IPS DF 6.9 (cell line): Measurements from ENCODE around the gene FAF1.
"Not testable (repeated sequence)": the region's sequence is repeated elsewhere in the genome, so short reads cannot be mapped to it uniquely, and the experiment has no call there.

Experiments used
- DNase-seq: peaks from one replicate; pipeline ENCODE4 v3.0.0-alpha.2; 2013; ENCODE audit warnings: low read depth, low spot score
- H3K27ac ChIP-seq: one replicate; pipeline ENCODE4 v1.5.1; 2013; ENCODE audit warnings: low read length, control low read depth
- H3K27me3 ChIP-seq: 2 replicates; pipeline ENCODE4 v1.6.1; 2013; ENCODE audit warnings: mild to moderate bottlenecking, low read length; ENCODE audit not compliant: control insufficient read depth, insufficient read depth
- H3K36me3 ChIP-seq: 2 replicates; pipeline ENCODE4 v1.6.1; 2013; ENCODE audit warnings: low read length; ENCODE audit not compliant: control insufficient read depth, insufficient read depth
- H3K4me1 ChIP-seq: 2 replicates; pipeline ENCODE4 v1.6.1; 2013; ENCODE audit warnings: low read length; ENCODE audit not compliant: control insufficient read depth, insufficient read depth
- H3K4me3 ChIP-seq: 2 replicates; pipeline ENCODE4 v1.5.1; 2013; ENCODE audit warnings: mild to moderate bottlenecking, low read length
- H3K9me3 ChIP-seq: 2 replicates; pipeline ENCODE4 v1.6.1; 2013; ENCODE audit warnings: low read length, inconsistent platforms; ENCODE audit not compliant: control insufficient read depth, insufficient read depth
- WGBS: extraction: QIAGEN DNeasy Blood & Tissue Kit; methylation state at CpG from one replicate; pipeline ENCODE4 v1.1.7; 2013; ENCODE audit warnings: mixed read lengths, missing lambda C conversion rate; ENCODE audit not compliant: insufficient read length, insufficient coverage; 5-methylcytosine and 5-hydroxymethylcytosine counted together

The FAF1 gene

DNA sequence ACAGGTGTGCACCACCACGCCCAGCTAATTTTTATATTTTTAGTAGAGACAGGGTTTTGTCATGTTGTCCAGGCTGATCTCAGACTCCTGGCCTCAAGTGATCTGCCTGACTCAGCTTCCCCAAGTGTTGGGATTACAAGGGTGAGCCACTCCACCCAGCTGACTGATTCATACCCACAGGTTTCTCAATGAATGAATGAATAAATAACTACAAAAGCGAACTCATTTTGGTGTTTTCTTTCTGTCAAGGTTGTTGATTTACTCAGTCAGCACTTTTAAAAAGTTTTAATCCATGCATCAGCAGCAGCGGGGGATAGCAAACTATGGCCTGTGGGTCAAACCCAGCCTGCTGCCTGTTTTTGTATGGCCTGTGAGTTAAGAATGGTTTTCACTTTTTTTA is 217.5 kb downstream of the FAF1 start:
- H3K27ac ChIP-seq = no peak overlapping the region
- WGBS = no CpG with 5 or more reads among the region's 3 CpGs
- no peak for DNase-seq
- no peaks in the 10 kb centered on the region for H3K4me1 ChIP-seq
- H3K27me3 ChIP-seq = no peaks in the 10 kb centered on the region
- H3K36me3 ChIP-seq = no peaks in the 10 kb centered on the region
- H3K9me3 ChIP-seq = no peaks in the 10 kb centered on the region
- H3K4me3 ChIP-seq = no peak overlapping the region

- Histone ChIP-seq H3K27ac (no peak overlapping the region), H3K27me3 (no peaks in the 10 kb centered on the region), H3K4me3 (no peak overlapping the region), H3K36me3 (no peaks in the 10 kb centered on the region), H3K4me1 (no peaks in the 10 kb centered on the region), H3K9me3 (no peaks in the 10 kb centered on the region)
- WGBS = no CpG with 5 or more reads among the region's 3 CpGs
- DNase-seq = no peak
Measured at GRCh38 chr1:50739125-50739524, 220.9 kb downstream of the FAF1 start.

DNA sequence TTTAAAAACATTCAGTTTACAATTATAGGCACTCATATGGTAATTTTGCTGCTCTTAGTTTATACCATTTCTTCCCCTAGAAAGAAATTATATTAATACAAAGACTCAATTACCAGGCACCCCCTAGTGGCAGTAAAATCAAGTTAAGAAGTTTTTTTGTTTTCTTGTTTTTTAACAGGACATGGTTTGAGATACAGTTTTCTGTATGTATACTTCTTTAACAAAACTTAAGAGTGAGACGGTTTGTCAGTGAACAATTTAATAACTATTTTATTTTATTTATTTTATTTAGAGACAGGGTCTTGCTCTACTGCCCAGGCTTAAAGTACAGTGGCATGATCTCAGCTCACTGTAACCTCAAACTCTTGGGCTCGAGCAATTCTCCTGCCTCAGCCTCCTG is 224.6 kb downstream of the FAF1 start:
- H3K27me3 ChIP-seq = no peaks in the 10 kb centered on the region
- no peaks in the 10 kb centered on the region for H3K4me1 ChIP-seq
- H3K36me3 ChIP-seq = no peaks in the 10 kb centered on the region
- H3K9me3 ChIP-seq = no peaks in the 10 kb centered on the region
- H3K4me3 ChIP-seq = no peak overlapping the region
- no peak overlapping the region for H3K27ac ChIP-seq
- no peak for DNase-seq
- WGBS = no CpG with 5 or more reads among the region's 2 CpGs

GRCh38 chr1:50727578-50727977 is 232.5 kb downstream of the FAF1 start:
- H3K9me3 ChIP-seq, H3K4me3 ChIP-seq, H3K4me1 ChIP-seq, H3K27me3 ChIP-seq, H3K27ac ChIP-seq, DNase-seq, H3K36me3 ChIP-seq: not testable (repeated sequence)
- WGBS = no CpG with 5 or more reads among the region's 4 CpGs

GRCh38 chr1:50724626-50725286 is 235.3 kb downstream of the FAF1 start:
- no peak overlapping the region for H3K27ac ChIP-seq
- no peak overlapping the region for H3K4me3 ChIP-seq
- no peaks in the 10 kb centered on the region for H3K4me1 ChIP-seq
- no peaks in the 10 kb centered on the region for H3K36me3 ChIP-seq
- no peaks in the 10 kb centered on the region for H3K27me3 ChIP-seq
- WGBS = no CpG with 5 or more reads among the region's 4 CpGs
- no peaks in the 10 kb centered on the region for H3K9me3 ChIP-seq
- DNase-seq = no peak

GRCh38 chr1:50720457-50721053 is 239.5 kb downstream of the FAF1 start:
- no peak overlapping the region for H3K4me3 ChIP-seq
- DNase-seq = no peak
- no peaks in the 10 kb centered on the region for H3K27me3 ChIP-seq
- H3K36me3 ChIP-seq = no peaks in the 10 kb centered on the region
- H3K27ac ChIP-seq = no peak overlapping the region
- no peaks in the 10 kb centered on the region for H3K9me3 ChIP-seq
- WGBS = no CpG with 5 or more reads among the region's 4 CpGs
- no peaks in the 10 kb centered on the region for H3K4me1 ChIP-seq

- H3K27me3 ChIP-seq = no peaks in the 10 kb centered on the region
- H3K27ac ChIP-seq = no peak overlapping the region
- WGBS = no CpG with 5 or more reads among the region's 1 CpG
- H3K36me3 ChIP-seq = no peaks in the 10 kb centered on the region
- H3K4me1 ChIP-seq = no peaks in the 10 kb centered on the region
- H3K4me3 ChIP-seq = no peak overlapping the region
- no peaks in the 10 kb centered on the region for H3K9me3 ChIP-seq
- DNase-seq = no peak
Measured at GRCh38 chr1:50719126-50719525, 240.9 kb downstream of the FAF1 start.

DNA sequence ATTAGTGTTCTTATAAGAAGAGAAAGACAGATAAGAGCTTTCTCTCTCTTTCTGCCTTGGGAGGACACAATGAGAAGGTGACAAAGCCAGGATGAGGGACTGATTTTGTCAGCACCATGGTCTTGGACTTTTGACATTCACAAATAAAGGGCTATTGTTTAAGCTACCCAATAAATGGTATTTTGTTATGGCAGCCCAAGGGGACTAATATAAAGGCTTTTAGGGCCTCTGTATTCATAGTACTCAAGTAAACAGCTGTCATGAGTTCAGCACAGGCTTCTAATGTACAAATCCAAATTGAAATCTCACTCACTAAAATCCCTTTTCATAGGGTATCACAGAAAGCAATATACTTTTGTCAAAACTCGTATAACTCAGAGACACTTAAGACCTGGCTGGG is 242.7 kb downstream of the FAF1 start:
- Histone ChIP-seq H3K27me3 (no peaks in the 10 kb centered on the region), H3K4me1 (no peaks in the 10 kb centered on the region), H3K4me3 (no peak overlapping the region), H3K27ac (no peak overlapping the region), H3K36me3 (no peaks in the 10 kb centered on the region), H3K9me3 (no peaks in the 10 kb centered on the region)
- WGBS = no CpG with 5 or more reads among the region's 1 CpG
- DNase-seq = no peak

DNA sequence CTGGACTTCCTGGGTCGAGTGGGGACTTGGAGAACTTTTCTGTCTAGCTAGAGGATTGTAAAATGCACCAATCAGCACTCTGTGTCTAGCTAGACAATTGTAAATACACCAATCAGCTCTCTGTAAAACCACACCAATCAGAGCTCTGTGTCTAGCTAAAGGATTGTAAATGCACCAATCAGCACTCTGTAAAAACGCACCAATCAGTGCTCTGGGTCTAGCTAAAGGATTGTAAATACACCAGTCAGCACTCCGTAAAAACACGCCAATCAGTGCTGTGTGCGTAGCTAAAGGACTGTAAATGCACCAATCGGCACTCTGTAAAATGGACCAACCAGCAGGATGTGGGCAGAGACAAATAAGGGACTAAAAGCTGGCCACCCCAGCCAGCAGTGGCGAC is 243.6 kb downstream of the FAF1 start:
- H3K9me3 ChIP-seq, H3K27me3 ChIP-seq, H3K27ac ChIP-seq, H3K4me3 ChIP-seq, H3K4me1 ChIP-seq, H3K36me3 ChIP-seq, DNase-seq: not testable (repeated sequence)
- WGBS = no CpG with 5 or more reads among the region's 7 CpGs

- Histone ChIP-seq H3K4me1 (no peaks in the 10 kb centered on the region), H3K27ac (no peak overlapping the region), H3K4me3 (no peak overlapping the region), H3K9me3 (no peaks in the 10 kb centered on the region), H3K27me3 (no peaks in the 10 kb centered on the region), H3K36me3 (no peaks in the 10 kb centered on the region)
- DNase-seq = no peak
- WGBS = no CpG with 5 or more reads among the region's 3 CpGs
Measured at GRCh38 chr1:50710099-50710498, 250.0 kb downstream of the FAF1 start.

- no peak for DNase-seq
- Histone ChIP-seq H3K4me3 (no peak overlapping the region), H3K27me3 (no peaks in the 10 kb centered on the region), H3K36me3 (no peaks in the 10 kb centered on the region), H3K27ac (no peak overlapping the region), H3K9me3 (no peaks in the 10 kb centered on the region), H3K4me1 (no peaks in the 10 kb centered on the region)
- no CpG with 5 or more reads among the region's 7 CpGs for WGBS
Measured at GRCh38 chr1:50707824-50708223, 252.2 kb downstream of the FAF1 start.
